ENCODE data around the gene TMEM39A.

DNA sequence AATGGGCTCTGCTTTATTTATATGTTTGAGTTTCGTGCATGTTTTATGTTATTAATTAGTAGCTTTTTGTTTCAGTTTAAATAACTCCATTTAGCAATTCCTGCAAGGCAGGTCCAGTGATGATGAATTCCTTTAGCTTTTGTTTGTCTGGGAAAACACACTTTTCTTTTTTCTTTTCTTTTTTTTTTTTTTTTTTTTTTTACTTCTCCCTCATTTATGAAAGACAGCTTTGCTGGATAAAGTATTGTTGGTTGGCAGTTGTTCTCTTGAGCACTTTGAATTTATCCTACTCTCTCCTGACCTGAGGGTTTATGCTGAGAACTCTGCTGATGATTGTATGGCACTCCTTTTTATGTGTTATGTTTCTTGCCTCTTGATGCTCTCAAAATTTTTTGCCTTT, 35.7 kb downstream of the TMEM39A start:
- TF ChIP-seq, protein P1, sequence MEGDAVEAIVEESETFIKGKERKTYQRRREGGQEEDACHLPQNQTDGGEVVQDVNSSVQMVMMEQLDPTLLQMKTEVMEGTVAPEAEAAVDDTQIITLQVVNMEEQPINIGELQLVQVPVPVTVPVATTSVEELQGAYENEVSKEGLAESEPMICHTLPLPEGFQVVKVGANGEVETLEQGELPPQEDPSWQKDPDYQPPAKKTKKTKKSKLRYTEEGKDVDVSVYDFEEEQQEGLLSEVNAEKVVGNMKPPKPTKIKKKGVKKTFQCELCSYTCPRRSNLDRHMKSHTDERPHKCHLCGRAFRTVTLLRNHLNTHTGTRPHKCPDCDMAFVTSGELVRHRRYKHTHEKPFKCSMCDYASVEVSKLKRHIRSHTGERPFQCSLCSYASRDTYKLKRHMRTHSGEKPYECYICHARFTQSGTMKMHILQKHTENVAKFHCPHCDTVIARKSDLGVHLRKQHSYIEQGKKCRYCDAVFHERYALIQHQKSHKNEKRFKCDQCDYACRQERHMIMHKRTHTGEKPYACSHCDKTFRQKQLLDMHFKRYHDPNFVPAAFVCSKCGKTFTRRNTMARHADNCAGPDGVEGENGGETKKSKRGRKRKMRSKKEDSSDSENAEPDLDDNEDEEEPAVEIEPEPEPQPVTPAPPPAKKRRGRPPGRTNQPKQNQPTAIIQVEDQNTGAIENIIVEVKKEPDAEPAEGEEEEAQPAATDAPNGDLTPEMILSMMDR (IDR thresholded peaks at IDR 0.05), result no peak
- no peak for TF ChIP-seq POLR2A (IDR thresholded peaks at IDR 0.05)

All from stomach (tissue), 4 donors.